Psoas muscle (tissue), 8 donors: ENCODE measurements around the gene TASP1. TPM values are rescaled to one million over a fixed set of nuclear protein-coding genes. Genes with fewer than 3 reads are reported as not detected.

Source experiments
- ATAC-seq, 4 donors: fragments of 200-7000 bp; cut with Tn5 transposase; one replicate each; pipeline ENCODE4 v1.9.1; 2020; ENCODE audit warnings: moderate library complexity in 3 of 4, mild to moderate bottlenecking in 2 of 4
- DNase-seq, 2 donors: peaks; one replicate each; pipeline ENCODE4 v3.0.0-alpha.2; 2020
- H3K27ac ChIP-seq: fragments of 200-600 bp; one replicate; pipeline ENCODE4 v1.8.0; 2022
- H3K27me3 ChIP-seq, 3 donors: fragments of 200-600 bp in 1 of 3; one replicate each; pipeline versions ENCODE4 v1.6.1 to v1.8.0; 2013 to 2022; ENCODE audit warnings: low read length in 2 of 3, mild to moderate bottlenecking in 2 of 3, moderate library complexity in 1 of 3; ENCODE audit not compliant: insufficient read depth in 3 of 3
- H3K36me3 ChIP-seq, 2 donors: fragments of 200-600 bp in 1 of 2; one replicate each; pipeline versions ENCODE4 v1.6.1 to v1.8.0; 2013 to 2022; ENCODE audit warnings: low read depth in 1 of 2, mild to moderate bottlenecking in 1 of 2, moderate library complexity in 1 of 2; ENCODE audit not compliant: insufficient read depth in 1 of 2
- H3K4me1 ChIP-seq: fragments of 200-600 bp; one replicate; pipeline ENCODE4 v1.8.0; 2022
- H3K4me3 ChIP-seq: fragments of 200-600 bp; one replicate; pipeline ENCODE4 v1.8.0; 2022; ENCODE audit warnings: mild to moderate bottlenecking
- H3K9me3 ChIP-seq: fragments of 200-600 bp; one replicate; pipeline ENCODE4 v1.8.0; 2022
- CTCF ChIP-seq: fragments of 200-600 bp; IDR thresholded peaks from one replicate; pipeline ENCODE4 v1.8.0; 2022; ENCODE audit warnings: antibody characterized with exemption
- WGBS, 3 donors: extraction: QIAGEN DNeasy Blood & Tissue Kit; methylation state at CpG; one replicate each; pipeline versions ENCODE4 v1.1.6 to v1.1.7; 2013; 5-methylcytosine and 5-hydroxymethylcytosine counted together
- intact Hi-C, 2 donors: fragments of 100-400 bp; cut with DNase I; formaldehyde crosslinking; loops; one replicate each; pipeline versions ENCODE4 v1.11.0 to v1.14.2; 2022
- polyA plus RNA-seq, 3 donors: library from polyadenylated mRNA; stranded (reverse); fragments of 200-250 nt; gene quantifications; one replicate each; pipeline ENCODE4 v1.2.3, GENCODE V29; 2013
- total RNA-seq, 4 donors: library from RNA; stranded (reverse); fragmentation: NEBNext Ultra II Directional in 2 of 4; extraction: Animal tissue kit (Norgen Biotek cat#: 25700) in 2 of 4; gene quantifications; one replicate each; pipeline versions ENCODE4 v1.2.1 to v1.2.4, GENCODE V29; 2021 to 2023
- donor health status: healthy with polysubstance abuse.
- donor health status: DM: no; HTN: no; CAD: no; lungs with moderate emphysema.
- donor health status: Bipolar disorder and iron deficiency.
- donor health status: healthy.
- donor health status: DM: yes; HTN: yes; CAD: no.
- donor health status: DM: no; HTN: no; CAD: no.
- donor health status: DM: no; HTN: no; CAD: no.
- donor health status: DM: yes; HTN: yes; CAD: no.

TASP1 gene
- total and polyA plus RNA-seq, 7 donors, result 1.8 to 4.8 (median 3.2) TPM

GRCh38 chr20:13654463-13655023 lies 15.8 kb upstream of the TASP1 start:
- DNase-seq, result no peak
- Histone ChIP-seq H3K27me3 (peaks cover 2 to 6% (median 5%) of the 10 kb centered on the region in 3 donors), H3K4me3 (no peak overlapping the region), H3K4me1 (no peaks in the 10 kb centered on the region), H3K27ac (no peak overlapping the region), H3K9me3 (no peaks in the 10 kb centered on the region), H3K36me3 (no peaks in the 10 kb centered on the region)
- no peak for ATAC-seq
- intact Hi-C loops, result no loop called here
- 75 to 82% (median 81%) methylated on average over 2 of the region's 2 CpGs for WGBS, 3 donors
- no peak for TF ChIP-seq CTCF

GRCh38 chr20:13650474-13650873 lies 11.7 kb upstream of the TASP1 start:
- intact Hi-C loops, result no loop called here
- TF ChIP-seq CTCF, result no peak
- Histone ChIP-seq H3K9me3 (no peaks in the 10 kb centered on the region), H3K36me3 (no peaks in the 10 kb centered on the region), H3K4me1 (no peaks in the 10 kb centered on the region), H3K27ac (no peak overlapping the region), H3K4me3 (no peak overlapping the region), H3K27me3 (peaks cover 2 to 6% (median 2%) of the 10 kb centered on the region in 3 donors)
- no peak for ATAC-seq
- WGBS, 3 donors, result 82 to 92% (median 82%) methylated on average over 2 of the region's 2 CpGs
- no peak for DNase-seq

- 37 to 57% (median 38%) methylated on average over 10 of the region's 10 CpGs for WGBS, 3 donors
- intact Hi-C loops, result no loop called here
Measured at GRCh38 chr20:13648291-13649228, 9.8 kb upstream of the TASP1 start.

GRCh38 chr20:13644010-13644409 lies 5.3 kb upstream of the TASP1 start:
- DNase-seq (no peak), ATAC-seq (no peak)
- Histone ChIP-seq H3K9me3 (no peaks in the 10 kb centered on the region), H3K27me3 (peaks cover 0 to 19% (median 0%) of the 10 kb centered on the region in 3 donors), H3K27ac (no peak overlapping the region), H3K36me3 (no peaks in the 10 kb centered on the region), H3K4me3 (no peak overlapping the region), H3K4me1 (no peaks in the 10 kb centered on the region)
- TF ChIP-seq CTCF, result no peak
- 73 to 75% (median 73%) methylated on average over 4 of the region's 4 CpGs for WGBS, 3 donors
- intact Hi-C loops, result no loop called here

More at GRCh38 chr20:13648291-13649228, 9.8 kb upstream of the TASP1 start:
- peaks cover 0 to 20% (median 2%) of the 10 kb centered on the region in 3 donors for H3K27me3 ChIP-seq
- ATAC-seq (no peak), DNase-seq (no peak)
- H3K4me3 ChIP-seq, result no peak overlapping the region
- H3K27ac ChIP-seq, result no peak overlapping the region
- H3K9me3 ChIP-seq, result no peaks in the 10 kb centered on the region
- no peak for TF ChIP-seq CTCF
- H3K36me3 ChIP-seq, result no peaks in the 10 kb centered on the region
- H3K4me1 ChIP-seq, result no peaks in the 10 kb centered on the region
